ENCODE measurements around the gene TRERF1. TPM values are rescaled to one million over a fixed set of nuclear protein-coding genes. Genes with fewer than 3 reads are reported as not detected.

The TRERF1 gene
- total RNA-seq, 1 experiment from 2014 or later, result 22.3 TPM

DNA sequence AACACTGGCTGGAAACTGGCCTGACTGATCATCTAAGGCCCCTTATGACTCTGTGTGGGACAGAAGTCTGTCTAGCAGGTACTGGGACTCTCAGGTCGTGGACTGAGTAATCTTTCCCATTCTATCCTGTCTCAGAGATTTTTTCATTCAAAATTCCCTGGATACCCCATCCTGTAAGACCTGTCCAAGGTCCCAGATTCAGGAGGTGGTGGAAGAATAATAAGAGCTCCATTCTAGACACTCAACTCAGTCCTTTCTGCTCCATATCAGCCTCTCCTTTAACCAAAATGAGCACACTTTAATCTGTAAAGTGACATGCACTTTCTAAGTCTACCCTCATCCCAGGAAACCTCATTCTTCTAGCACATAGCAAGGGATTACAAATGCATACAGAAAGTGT is 151.5 kb downstream of the TRERF1 start (continued):
- TF ChIP-seq, protein P1, sequence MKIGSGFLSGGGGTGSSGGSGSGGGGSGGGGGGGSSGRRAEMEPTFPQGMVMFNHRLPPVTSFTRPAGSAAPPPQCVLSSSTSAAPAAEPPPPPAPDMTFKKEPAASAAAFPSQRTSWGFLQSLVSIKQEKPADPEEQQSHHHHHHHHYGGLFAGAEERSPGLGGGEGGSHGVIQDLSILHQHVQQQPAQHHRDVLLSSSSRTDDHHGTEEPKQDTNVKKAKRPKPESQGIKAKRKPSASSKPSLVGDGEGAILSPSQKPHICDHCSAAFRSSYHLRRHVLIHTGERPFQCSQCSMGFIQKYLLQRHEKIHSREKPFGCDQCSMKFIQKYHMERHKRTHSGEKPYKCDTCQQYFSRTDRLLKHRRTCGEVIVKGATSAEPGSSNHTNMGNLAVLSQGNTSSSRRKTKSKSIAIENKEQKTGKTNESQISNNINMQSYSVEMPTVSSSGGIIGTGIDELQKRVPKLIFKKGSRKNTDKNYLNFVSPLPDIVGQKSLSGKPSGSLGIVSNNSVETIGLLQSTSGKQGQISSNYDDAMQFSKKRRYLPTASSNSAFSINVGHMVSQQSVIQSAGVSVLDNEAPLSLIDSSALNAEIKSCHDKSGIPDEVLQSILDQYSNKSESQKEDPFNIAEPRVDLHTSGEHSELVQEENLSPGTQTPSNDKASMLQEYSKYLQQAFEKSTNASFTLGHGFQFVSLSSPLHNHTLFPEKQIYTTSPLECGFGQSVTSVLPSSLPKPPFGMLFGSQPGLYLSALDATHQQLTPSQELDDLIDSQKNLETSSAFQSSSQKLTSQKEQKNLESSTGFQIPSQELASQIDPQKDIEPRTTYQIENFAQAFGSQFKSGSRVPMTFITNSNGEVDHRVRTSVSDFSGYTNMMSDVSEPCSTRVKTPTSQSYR (CRISPR knock-in tag; IDR thresholded peaks at IDR 0.05), result no peak
- TF ChIP-seq SMAD4 (CRISPR knock-in tag; IDR thresholded peaks at IDR 0.05), result no peak
- TF ChIP-seq, protein P2, sequence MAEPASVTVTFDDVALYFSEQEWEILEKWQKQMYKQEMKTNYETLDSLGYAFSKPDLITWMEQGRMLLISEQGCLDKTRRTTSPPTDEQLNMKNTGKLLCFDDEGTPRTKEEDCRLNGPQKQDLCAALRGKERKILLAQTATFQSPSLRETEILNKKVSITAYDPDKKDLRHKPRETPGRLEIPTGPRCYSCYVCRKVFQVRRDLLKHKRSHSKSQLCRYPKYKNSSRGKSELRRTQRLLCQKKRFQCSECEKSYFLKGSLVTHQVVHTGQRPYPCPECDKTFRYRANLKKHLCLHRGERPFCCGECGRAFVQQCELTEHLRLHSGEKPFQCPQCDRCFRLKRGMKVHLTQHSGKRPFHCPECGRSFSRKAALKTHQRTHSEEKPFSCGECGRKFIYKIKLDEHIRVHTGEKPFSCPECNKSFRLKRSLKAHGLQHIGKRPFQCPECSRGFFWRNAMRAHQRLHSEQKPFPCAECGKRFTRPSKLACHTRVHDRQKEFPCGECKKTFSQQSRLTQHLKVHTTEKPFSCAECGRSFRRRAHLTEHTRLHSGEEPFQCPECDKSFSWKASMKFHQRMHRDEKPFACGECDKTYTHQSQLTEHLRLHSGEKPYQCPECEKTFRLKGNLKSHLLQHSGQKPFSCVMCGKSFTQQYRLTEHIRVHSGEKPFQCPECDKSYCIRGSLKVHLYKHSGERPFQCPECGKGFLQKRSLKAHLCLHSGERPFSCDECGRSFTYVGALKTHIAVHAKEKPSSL (CRISPR knock-in tag; conservative IDR thresholded peaks at IDR 0.05), result no peak
- TF ChIP-seq ZBTB21 (CRISPR knock-in tag; IDR thresholded peaks at IDR 0.05; ENCODE audit: borderline replicate concordance), result no peak
- no peak for TF ChIP-seq ETV6 (CRISPR knock-in tag; IDR thresholded peaks at IDR 0.05)
- TF ChIP-seq, protein P3, sequence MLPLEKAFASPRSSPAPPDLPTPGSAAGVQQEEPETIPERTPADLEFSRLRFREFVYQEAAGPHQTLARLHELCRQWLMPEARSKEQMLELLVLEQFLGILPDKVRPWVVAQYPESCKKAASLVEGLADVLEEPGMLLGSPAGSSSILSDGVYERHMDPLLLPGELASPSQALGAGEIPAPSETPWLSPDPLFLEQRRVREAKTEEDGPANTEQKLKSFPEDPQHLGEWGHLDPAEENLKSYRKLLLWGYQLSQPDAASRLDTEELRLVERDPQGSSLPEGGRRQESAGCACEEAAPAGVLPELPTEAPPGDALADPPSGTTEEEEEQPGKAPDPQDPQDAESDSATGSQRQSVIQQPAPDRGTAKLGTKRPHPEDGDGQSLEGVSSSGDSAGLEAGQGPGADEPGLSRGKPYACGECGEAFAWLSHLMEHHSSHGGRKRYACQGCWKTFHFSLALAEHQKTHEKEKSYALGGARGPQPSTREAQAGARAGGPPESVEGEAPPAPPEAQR (CRISPR knock-in tag; IDR thresholded peaks at IDR 0.05), result no peak

DNA sequence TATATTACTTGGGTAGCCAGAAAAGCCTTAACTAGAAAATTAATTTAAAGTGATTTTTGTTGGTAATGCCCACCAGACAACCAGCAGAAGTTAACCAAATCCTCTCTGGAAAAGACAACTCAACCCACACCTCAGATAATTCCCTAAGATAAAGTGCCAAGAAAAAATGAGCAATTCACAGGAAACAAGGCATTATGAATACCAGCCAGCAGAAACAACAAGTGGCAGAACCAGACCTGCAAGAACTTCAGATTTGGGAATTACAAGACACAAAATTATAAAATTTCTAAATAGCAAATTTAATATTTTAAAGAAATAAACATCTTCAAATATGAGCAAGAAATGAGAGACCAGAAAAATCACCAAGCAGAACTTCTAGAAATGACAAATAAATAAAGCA is 154.1 kb downstream of the TRERF1 start:
- Mint-ChIP-seq H3K9me3 (no peaks in the 10 kb centered on the region), H3K36me3 (peaks cover 15% of the 10 kb centered on the region), H3K4me1 (peaks cover 17% of the 10 kb centered on the region), H3K27me3 (ENCODE audit: low read depth) (no peaks in the 10 kb centered on the region), H3K4me3 (no peak overlapping the region), H3K27ac (no peak overlapping the region)
- CTCF ChIA-PET, result interaction anchor here (1.0 kb wide), 1 partner anchor 37 kb away, joined by 4 read pairs; no protein-coding TSS in a partner anchor
- TF ChIP-seq ZMAT4 (CRISPR knock-in tag; IDR thresholded peaks at IDR 0.05), result no peak
- TF ChIP-seq NR3C1 (CRISPR knock-in tag; conservative IDR thresholded peaks at IDR 0.05; ENCODE audit: low read depth), result no peak
- TF ChIP-seq TCF7 (CRISPR knock-in tag; IDR thresholded peaks at IDR 0.05; ENCODE audit: low read depth), result no peak
- TF ChIP-seq MXD4 (CRISPR knock-in tag; IDR thresholded peaks at IDR 0.05; ENCODE audit: borderline replicate concordance), result no peak
- no peak for TF ChIP-seq ZNF263 (CRISPR knock-in tag; IDR thresholded peaks at IDR 0.05; ENCODE audit: low read depth)
- TF ChIP-seq E2F5 (CRISPR knock-in tag; IDR thresholded peaks at IDR 0.05), result no peak
- ATAC-seq (no peak), DNase-seq (ENCODE audit: low spot score) (no peak)
- POLR2A ChIA-PET, result interaction anchor here (0.6 kb wide), 1 partner anchor 76 kb away, joined by 3 read pairs; no protein-coding TSS in a partner anchor

- no peak for ATAC-seq
- H3K9me3 Mint-ChIP-seq, result no peaks in the 10 kb centered on the region
- no peak for DNase-seq (ENCODE audit: low spot score)
- ChIA-PET CTCF (interaction anchor here (1.2 kb wide), 1 partner anchor 251 kb away, joined by 5 read pairs; no protein-coding TSS in a partner anchor), POLR2A (no interaction called here)
- H3K4me1 Mint-ChIP-seq, result peaks cover 6% of the 10 kb centered on the region
- H3K27me3 Mint-ChIP-seq (ENCODE audit: low read depth), result no peaks in the 10 kb centered on the region
- TF ChIP-seq PRDM15 (CRISPR knock-in tag; IDR thresholded peaks at IDR 0.05) (peak; percentile 85), NR3C1 (CRISPR knock-in tag; conservative IDR thresholded peaks at IDR 0.05; ENCODE audit: low read depth) (no peak)
- TF ChIP-seq, protein P4, sequence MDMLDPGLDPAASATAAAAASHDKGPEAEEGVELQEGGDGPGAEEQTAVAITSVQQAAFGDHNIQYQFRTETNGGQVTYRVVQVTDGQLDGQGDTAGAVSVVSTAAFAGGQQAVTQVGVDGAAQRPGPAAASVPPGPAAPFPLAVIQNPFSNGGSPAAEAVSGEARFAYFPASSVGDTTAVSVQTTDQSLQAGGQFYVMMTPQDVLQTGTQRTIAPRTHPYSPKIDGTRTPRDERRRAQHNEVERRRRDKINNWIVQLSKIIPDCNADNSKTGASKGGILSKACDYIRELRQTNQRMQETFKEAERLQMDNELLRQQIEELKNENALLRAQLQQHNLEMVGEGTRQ (CRISPR knock-in tag; IDR thresholded peaks at IDR 0.05), result no peak
- peaks cover 15% of the 10 kb centered on the region for H3K36me3 Mint-ChIP-seq
- no peak overlapping the region for H3K4me3 Mint-ChIP-seq
- peak overlapping the region; percentile 9; the same call in 1 of the 2 replicates for H3K27ac Mint-ChIP-seq
Measured at GRCh38 chr6:42296614-42297013, 155.1 kb downstream of the TRERF1 start.

All from WTC11 (cell line).